Measurements from ENCODE around the gene TLR2.
"Not testable (repeated sequence)": the region's sequence is repeated elsewhere in the genome, so short reads cannot be mapped to it uniquely, and the experiment has no call there.

TLR2 gene

DNA sequence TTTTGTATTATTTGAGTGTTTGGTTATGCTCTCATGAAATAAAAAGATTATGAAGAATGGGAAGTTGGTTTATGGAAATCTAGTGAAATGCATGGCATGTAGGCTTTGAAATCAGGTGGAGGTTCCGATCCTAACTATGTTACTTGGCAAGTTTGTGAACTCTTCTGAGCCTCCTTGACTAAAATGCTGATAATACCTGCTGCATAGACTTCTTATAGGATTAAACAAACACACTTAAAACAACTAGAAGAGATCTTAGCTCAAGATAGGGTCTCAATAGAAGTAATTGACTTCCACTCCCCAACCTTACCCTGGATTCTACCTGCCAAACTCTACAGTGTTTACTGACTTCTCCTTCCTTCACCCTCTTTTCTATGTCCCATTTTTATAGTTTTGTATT, 22.2 kb upstream of the TLR2 start:
- DNase-seq (ENCODE audit: low read depth), result no peak

GRCh38 chr4:153663667-153664066, 20.4 kb upstream of the TLR2 start:
- DNase-seq (ENCODE audit: low read depth), result no peak

DNA sequence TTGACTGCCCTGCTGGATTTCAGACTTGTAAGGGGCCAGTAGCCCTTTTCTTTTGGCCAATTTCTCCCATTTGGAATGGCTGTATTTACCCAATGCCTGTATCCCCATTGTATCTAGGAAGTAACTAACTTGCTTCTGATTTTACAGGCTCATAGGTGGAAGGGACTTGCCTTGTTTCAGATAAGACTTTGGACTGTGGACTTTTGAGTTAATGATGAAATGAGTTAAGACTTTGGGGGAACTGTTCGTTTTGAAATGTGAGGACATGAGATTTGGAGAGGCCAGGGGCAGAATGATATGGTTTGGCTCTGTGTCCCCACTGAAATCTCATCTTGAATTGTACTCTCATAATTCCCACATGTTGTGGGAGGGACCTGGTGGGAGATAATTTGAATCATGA, 17.6 kb upstream of the TLR2 start:
- not testable (repeated sequence) for DNase-seq (ENCODE audit: low read depth)

DNA sequence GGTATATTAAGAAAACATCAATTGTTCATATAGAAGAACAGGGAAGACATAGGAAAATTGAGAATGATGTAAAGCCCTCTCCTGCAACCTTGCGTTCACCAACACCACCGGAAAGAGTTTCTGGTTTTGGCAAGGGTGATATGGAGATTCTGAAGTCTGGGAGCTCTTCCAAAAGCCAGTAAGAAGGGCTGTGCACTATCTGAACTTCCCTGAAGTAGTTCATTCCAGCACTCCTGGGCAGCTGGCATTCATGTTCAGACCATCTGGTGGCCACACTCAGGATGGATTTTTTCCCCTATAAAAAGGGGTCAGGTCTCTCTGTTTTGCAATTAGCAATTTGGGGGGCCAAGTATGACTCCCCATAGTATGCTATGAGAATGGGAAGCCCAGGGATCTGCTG, 15.4 kb upstream of the TLR2 start:
- DNase-seq (ENCODE audit: low read depth), result no peak

DNA sequence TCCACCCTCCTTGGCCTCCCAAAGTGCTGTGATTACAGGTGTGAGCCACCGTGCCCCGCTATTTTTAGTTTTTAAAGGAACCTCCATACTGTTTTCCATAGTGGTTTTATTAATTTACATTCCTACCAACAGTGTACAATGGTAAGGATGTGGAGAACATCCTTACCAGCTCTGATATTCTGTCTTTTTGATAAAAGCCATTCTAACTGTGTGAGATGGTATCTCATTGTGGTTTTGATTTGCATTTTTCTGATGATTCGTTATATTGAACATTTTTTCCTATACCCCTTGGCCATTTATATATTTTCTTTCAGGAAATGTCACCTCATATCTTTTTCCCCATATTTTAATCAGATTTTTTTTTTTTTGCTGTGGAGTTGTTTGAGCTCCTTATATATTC, 14.2 kb upstream of the TLR2 start:
- no peak for DNase-seq (ENCODE audit: low read depth)

GRCh38 chr4:153676486-153676885, 7.6 kb upstream of the TLR2 start:
- DNase-seq (ENCODE audit: low read depth), result no peak

GRCh38 chr4:153676984-153677383, 7.1 kb upstream of the TLR2 start:
- DNase-seq (ENCODE audit: low read depth), result no peak

DNA sequence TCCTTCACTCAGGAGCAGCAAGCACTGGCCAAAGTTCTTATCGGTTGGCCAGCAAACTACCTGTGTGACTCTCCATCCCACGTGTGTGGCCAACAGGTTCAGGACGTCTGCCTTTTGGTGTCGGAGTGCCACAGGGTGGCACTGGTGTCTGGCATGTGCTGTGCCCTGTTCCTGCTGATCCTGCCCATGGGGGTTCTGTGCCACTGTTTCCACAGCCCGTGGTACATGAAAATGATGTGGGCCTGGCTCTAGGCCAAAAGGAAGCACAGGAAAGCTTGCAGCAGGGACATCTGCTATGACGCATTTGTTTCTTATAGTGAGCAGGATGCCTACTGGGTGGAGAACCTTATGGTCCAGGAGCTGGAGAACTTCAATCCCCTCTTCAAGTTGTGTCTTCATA, 4.6 kb upstream of the TLR2 start:
- DNase-seq (ENCODE audit: low read depth), result no peak

GRCh38 chr4:153683763-153684181, 308 bp upstream of the TLR2 start:
- DNase-seq (ENCODE audit: low read depth), result no peak

DNA sequence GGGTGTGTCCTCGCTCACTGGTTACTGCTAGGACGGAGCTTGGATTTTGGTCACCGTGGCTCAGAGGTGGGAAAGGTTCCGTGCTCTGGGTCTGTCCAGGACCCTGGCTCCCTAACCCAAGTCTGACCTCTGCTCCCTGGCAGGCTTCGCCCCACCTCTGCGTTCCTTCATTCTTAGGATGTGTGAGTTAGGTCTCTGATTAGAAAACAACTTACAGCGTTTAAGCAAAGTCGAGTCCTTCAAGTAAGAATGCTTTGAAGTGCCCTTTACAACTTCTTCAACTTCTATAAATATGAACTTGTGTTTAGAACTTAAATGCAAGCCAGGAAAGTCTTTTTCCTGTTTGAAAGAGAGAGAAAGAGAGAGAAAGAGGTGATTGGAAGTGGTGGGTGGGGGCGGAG, 891 bp downstream of the TLR2 start:
- DNase-seq (ENCODE audit: low read depth), result no peak

DNA sequence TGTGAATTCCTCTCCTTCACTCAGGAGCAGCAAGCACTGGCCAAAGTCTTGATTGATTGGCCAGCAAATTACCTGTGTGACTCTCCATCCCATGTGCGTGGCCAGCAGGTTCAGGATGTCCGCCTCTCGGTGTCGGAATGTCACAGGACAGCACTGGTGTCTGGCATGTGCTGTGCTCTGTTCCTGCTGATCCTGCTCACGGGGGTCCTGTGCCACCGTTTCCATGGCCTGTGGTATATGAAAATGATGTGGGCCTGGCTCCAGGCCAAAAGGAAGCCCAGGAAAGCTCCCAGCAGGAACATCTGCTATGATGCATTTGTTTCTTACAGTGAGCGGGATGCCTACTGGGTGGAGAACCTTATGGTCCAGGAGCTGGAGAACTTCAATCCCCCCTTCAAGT, 20.4 kb downstream of the TLR2 start:
- no peak for DNase-seq (ENCODE audit: low read depth)

GRCh38 chr4:153705743-153706468, 21.8 kb downstream of the TLR2 start:
- no peak for DNase-seq (ENCODE audit: low read depth)

DNA sequence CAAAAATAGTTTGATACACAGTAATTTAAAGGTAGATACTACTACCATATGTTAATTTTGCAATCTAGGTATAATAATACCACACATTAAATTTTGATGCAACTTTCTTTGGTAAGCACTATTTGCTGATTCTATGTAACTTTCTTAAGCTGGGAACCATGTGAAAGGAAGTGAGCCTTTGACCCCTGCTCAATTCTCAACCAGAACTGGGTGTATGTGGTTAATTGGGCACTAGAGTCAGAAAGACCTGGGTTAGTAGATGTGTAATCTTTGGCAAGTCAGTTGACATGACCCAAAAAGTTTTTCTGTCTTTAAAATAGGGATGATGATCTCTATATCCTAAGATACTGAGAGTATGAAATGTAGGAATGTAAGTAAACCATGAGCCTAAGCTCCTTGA, 22.4 kb downstream of the TLR2 start:
- DNase-seq (ENCODE audit: low read depth), result no peak

GRCh38 chr4:153710681-153711080, 26.6 kb downstream of the TLR2 start:
- no peak for DNase-seq (ENCODE audit: low read depth)

- no peak for DNase-seq (ENCODE audit: low read depth)
Observed at GRCh38 chr4:153713866-153714646, 30.0 kb downstream of the TLR2 start.

DNA sequence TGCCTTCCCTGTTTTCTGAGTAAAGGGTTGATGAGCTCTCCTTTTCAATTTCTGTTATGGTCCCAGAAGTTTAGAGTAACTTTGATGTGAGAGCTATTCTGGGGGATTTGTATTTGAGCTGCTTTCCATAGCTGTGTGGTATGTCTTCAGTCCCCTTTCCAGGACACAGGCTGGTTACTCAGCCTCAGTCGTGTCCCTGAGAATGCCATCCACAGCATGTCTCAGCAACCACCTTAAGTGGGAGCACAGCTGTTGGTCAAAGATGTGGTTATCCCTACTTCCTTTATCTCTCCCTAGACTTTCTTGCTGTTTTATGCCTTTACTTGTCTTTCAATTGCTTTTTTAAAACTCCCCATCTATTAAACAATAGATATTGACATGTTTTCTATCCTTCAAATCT, 38.0 kb downstream of the TLR2 start:
- DNase-seq (ENCODE audit: low read depth), result no peak

GRCh38 chr4:153724606-153725005, 40.5 kb downstream of the TLR2 start:
- DNase-seq (ENCODE audit: low read depth), result no peak

DNA sequence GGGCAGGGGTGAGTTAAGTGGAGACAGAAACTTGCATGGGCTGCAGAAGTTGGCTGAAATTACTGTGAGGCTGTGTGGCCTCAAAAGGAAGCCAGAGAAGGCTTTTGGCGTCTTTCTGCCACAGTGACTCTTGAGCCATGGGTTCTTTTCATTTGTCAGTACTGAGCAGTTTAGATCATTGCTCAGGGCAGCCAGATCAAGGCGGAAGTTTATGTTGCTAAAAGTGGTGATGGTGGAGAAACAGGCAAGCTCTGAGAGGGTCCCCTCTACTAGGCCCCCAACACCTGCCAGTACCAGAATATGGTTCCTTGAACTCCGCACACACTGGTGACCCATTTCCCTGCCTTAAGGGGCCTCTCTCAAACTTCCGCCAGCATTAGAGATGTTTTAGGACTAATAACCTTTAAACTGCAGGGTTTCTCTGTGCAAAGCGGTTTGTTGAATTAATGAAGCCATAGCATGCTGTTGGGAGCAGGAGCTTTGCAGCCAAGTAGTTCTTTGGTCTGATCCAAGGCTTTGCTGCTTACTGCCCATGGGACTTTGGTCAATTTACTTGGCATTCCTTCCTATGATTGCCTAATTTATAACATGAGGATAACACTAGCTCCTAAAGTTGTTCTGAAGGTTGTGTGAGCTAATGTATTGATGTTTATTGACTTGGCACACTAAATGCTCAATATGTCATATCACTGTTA, 41.2 kb downstream of the TLR2 start:
- no peak for DNase-seq (ENCODE audit: low read depth)

GRCh38 chr4:153725831-153726154, 41.7 kb downstream of the TLR2 start:
- no peak for DNase-seq (ENCODE audit: low read depth)

DNA sequence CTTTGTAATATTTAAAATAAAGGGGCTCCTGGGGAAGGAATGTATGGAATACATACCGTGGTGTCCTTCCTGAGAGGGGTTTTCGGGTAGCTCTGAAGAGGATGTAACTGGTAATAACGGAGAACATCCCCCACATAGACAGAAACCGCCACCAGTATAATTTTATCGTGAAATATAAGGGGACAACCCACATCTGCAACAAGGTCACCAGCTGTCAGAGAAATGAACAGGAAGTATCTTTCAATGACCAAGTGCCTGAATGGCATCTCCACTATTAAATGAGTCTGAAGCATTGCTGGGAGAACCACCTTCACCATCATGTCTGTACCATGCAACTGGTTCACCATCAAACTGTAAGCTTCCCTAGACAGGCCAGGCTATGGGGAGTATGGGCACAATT, 44.1 kb downstream of the TLR2 start:
- no peak for DNase-seq (ENCODE audit: low read depth)

- DNase-seq (ENCODE audit: low read depth), result no peak
Observed at GRCh38 chr4:153728660-153729059, 44.6 kb downstream of the TLR2 start.

GRCh38 chr4:153729895-153730294, 45.8 kb downstream of the TLR2 start:
- no peak for DNase-seq (ENCODE audit: low read depth)

GRCh38 chr4:153731239-153731638, 47.2 kb downstream of the TLR2 start:
- DNase-seq (ENCODE audit: low read depth), result no peak
